Karpas-422 (cell line): Measurements from ENCODE around the gene CCSER1. TPM values are rescaled to one million over a fixed set of nuclear protein-coding genes. Genes with fewer than 3 reads are reported as not detected.
"Not testable (repeated sequence)": the region's sequence is repeated elsewhere in the genome, so short reads cannot be mapped to it uniquely, and the experiment has no call there.

Experiments used
- DNase-seq: peaks from one replicate; pipeline ENCODE4 v3.0.0-alpha.2; 2015
- H2AFZ ChIP-seq: fragments of 200-600 bp; sonication (generic); 2 replicates; pipeline ENCODE4 v1.6.1; 2014; ENCODE audit warnings: antibody characterized with exemption, low read length, mixed read lengths
- H3K27ac ChIP-seq: fragments of 200-600 bp; sonication (generic); 2 replicates; pipeline ENCODE4 v1.5.1; 2014; ENCODE audit warnings: mild to moderate bottlenecking, low read length, moderate library complexity
- H3K27me3 ChIP-seq: fragments of 200-600 bp; sonication (generic); 2 replicates; pipeline ENCODE4 v1.6.1; 2014; ENCODE audit warnings: low read length, mixed read lengths
- H3K36me3 ChIP-seq: fragments of 200-600 bp; sonication (generic); 2 replicates; pipeline ENCODE4 v1.6.1; 2014; ENCODE audit warnings: low read length, mixed read lengths; ENCODE audit not compliant: insufficient read depth
- H3K4me1 ChIP-seq: fragments of 200-600 bp; sonication (generic); 2 replicates; pipeline ENCODE4 v1.6.1; 2014; ENCODE audit warnings: mild to moderate bottlenecking, low read length, mixed read lengths
- H3K4me2 ChIP-seq: fragments of 200-600 bp; sonication (generic); 2 replicates; pipeline ENCODE4 v1.6.1; 2014; ENCODE audit warnings: low read length, low read depth, mild to moderate bottlenecking; ENCODE audit not compliant: poor library complexity, severe bottlenecking
- H3K4me3 ChIP-seq: fragments of 200-600 bp; sonication (generic); 2 replicates; pipeline ENCODE4 v1.5.1; 2014; ENCODE audit warnings: mild to moderate bottlenecking, antibody characterized with exemption, low read length, mixed read lengths
- H3K79me2 ChIP-seq: fragments of 200-600 bp; sonication (generic); 2 replicates; pipeline ENCODE4 v1.6.1; 2014; ENCODE audit warnings: mild to moderate bottlenecking, low read length, mixed read lengths
- H3K9ac ChIP-seq: fragments of 200-600 bp; sonication (generic); 2 replicates; pipeline ENCODE4 v1.6.0; 2014; ENCODE audit warnings: low read length
- H3K9me2 ChIP-seq: fragments of 200-600 bp; sonication (generic), shearing (Covaris generic); replicated peaks from 2 replicates; pipeline ENCODE4 v1.6.0; 2014; ENCODE audit warnings: mild to moderate bottlenecking, low read length, moderate library complexity; ENCODE audit not compliant: insufficient read depth
- H3K9me3 ChIP-seq: fragments of 300-700, 200-600 bp; sonication (generic); 2 replicates; pipeline ENCODE4 v1.6.1; 2014; ENCODE audit warnings: low read length, mixed read lengths
- H4K20me1 ChIP-seq: fragments of 200-600 bp; sonication (generic); 2 replicates; pipeline ENCODE4 v1.6.1; 2014; ENCODE audit warnings: mild to moderate bottlenecking, antibody characterized with exemption, low read length, low read depth; ENCODE audit not compliant: insufficient read depth
- total RNA-seq: library from RNA; depleted of rRNA; stranded (reverse); fragments of >200 nt; shearing (Covaris generic); gene quantifications from 2 replicates; pipeline ENCODE4 v1.2.3, GENCODE V29; 2014; ENCODE audit warnings: low replicate concordance

Gene CCSER1
- total RNA-seq, 1 experiment from 2014 or later: 3.6 TPM

GRCh38 chr4:91319556-91320268 is 1192.5 kb downstream of the CCSER1 start:
- no peak overlapping the region for H3K4me3 ChIP-seq
- H4K20me1 ChIP-seq: no peaks in the 10 kb centered on the region
- H2AFZ ChIP-seq: no peak overlapping the region
- H3K36me3 ChIP-seq: no peaks in the 10 kb centered on the region
- no peak for DNase-seq
- H3K9me2 ChIP-seq: no peaks in the 10 kb centered on the region
- no peak overlapping the region for H3K4me2 ChIP-seq
- no peaks in the 10 kb centered on the region for H3K79me2 ChIP-seq
- H3K9me3 ChIP-seq: peaks cover 20% of the 10 kb centered on the region
- no peak overlapping the region for H3K27ac ChIP-seq
- H3K9ac ChIP-seq: no peak overlapping the region
- no peaks in the 10 kb centered on the region for H3K27me3 ChIP-seq
- no peaks in the 10 kb centered on the region for H3K4me1 ChIP-seq

GRCh38 chr4:91322961-91323360 is 1195.8 kb downstream of the CCSER1 start:
- Histone ChIP-seq H3K79me2 (no peaks in the 10 kb centered on the region), H4K20me1 (no peaks in the 10 kb centered on the region), H2AFZ (no peak overlapping the region), H3K9me3 (peaks cover 20% of the 10 kb centered on the region), H3K9ac (no peak overlapping the region), H3K9me2 (no peaks in the 10 kb centered on the region), H3K36me3 (no peaks in the 10 kb centered on the region), H3K27ac (no peak overlapping the region), H3K4me2 (no peak overlapping the region), H3K27me3 (no peaks in the 10 kb centered on the region), H3K4me3 (no peak overlapping the region), H3K4me1 (no peaks in the 10 kb centered on the region)
- no peak for DNase-seq

DNA sequence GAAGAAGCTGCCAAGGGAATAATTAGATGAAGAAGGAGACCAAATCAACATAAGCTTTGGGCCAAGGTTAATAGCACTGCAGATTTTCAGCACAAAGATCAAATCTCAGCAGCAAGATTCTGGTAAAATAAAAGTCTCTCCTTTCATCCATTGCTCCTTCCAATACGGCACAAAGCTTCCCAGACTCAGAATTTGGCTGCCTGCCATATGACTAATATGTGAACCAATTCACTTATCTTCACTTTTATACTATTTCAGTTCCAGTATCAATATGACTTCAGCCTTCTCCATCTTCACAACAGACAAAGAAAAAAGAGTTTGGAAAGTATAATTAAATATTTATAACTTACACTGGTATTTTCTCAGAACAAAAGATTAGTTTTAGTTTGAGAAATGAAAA is 1198.3 kb downstream of the CCSER1 start:
- Histone ChIP-seq H3K27ac (no peak overlapping the region), H3K27me3 (no peaks in the 10 kb centered on the region), H3K4me2 (no peak overlapping the region), H3K9me3 (peaks cover 17% of the 10 kb centered on the region), H3K4me1 (no peaks in the 10 kb centered on the region), H4K20me1 (no peaks in the 10 kb centered on the region), H3K4me3 (no peak overlapping the region), H3K79me2 (no peaks in the 10 kb centered on the region), H3K9ac (no peak overlapping the region), H3K36me3 (no peaks in the 10 kb centered on the region), H2AFZ (no peak overlapping the region), H3K9me2 (no peaks in the 10 kb centered on the region)
- DNase-seq: no peak

DNA sequence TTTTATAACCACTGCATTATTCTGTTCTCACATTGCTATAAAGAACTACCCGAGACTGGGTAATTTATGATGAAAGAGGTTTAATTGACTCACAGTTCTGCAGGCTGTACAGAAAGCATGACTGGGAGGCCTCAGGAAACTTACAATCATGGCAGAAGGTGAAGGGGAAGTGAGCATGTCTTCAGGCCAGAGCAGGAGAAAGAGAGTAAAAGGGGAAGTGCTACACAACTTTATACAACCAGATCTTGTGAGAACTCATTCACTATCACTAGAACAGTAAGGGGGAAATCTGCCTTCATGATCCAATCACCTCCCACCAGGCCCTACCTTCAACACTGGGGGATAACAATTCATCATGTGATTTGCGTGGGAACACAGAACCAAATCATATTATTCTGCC is 1199.0 kb downstream of the CCSER1 start:
- H3K79me2 ChIP-seq, H3K9ac ChIP-seq, H3K27ac ChIP-seq, H3K27me3 ChIP-seq, H4K20me1 ChIP-seq, H3K4me1 ChIP-seq, H3K4me3 ChIP-seq, H3K4me2 ChIP-seq, DNase-seq, H3K9me2 ChIP-seq, H3K36me3 ChIP-seq, H2AFZ ChIP-seq: not testable (repeated sequence)
- H3K9me3 ChIP-seq: peaks cover 16% of the 10 kb centered on the region

DNA sequence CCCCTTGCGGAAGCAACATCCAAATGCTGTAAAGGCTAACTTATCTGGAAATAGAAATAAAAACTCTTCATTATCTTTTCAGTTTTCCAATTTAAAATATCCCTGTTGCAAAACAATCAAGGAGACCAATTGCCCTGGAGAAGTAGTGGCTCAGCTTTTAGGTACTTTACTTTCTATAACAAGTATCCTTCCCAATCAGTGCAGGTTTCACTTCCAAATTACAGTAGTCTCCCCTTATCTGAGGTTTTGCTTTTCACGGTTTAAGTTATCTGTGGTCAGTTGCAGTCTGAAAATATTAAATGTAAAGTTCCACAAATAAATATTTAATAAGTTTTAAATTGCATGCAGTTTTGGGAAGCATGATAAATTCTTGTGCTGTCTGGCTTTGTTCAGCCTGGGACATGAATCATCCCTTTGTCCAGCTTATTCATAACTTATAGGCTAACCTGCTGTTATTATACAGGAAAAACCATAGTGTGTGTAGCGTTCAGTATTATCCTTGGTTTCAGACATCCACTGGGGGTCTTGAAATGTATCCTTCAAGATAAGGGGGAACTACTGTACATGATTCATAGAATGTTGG is 1203.5 kb downstream of the CCSER1 start:
- H3K4me1 ChIP-seq: no peaks in the 10 kb centered on the region

GRCh38 chr4:91340822-91341221 is 1213.6 kb downstream of the CCSER1 start:
- peaks cover 20% of the 10 kb centered on the region for H3K9me3 ChIP-seq
- no peak for DNase-seq
- H4K20me1 ChIP-seq: no peaks in the 10 kb centered on the region
- H3K36me3 ChIP-seq: no peaks in the 10 kb centered on the region
- no peaks in the 10 kb centered on the region for H3K27me3 ChIP-seq
- no peaks in the 10 kb centered on the region for H3K9me2 ChIP-seq
- H2AFZ ChIP-seq: no peak overlapping the region
- H3K9ac ChIP-seq: no peak overlapping the region
- no peaks in the 10 kb centered on the region for H3K4me1 ChIP-seq
- H3K27ac ChIP-seq: no peak overlapping the region
- no peaks in the 10 kb centered on the region for H3K79me2 ChIP-seq
- no peak overlapping the region for H3K4me3 ChIP-seq
- H3K4me2 ChIP-seq: no peak overlapping the region

More for the DNA sequence above, 1203.5 kb downstream of the CCSER1 start:
- no peaks in the 10 kb centered on the region for H3K79me2 ChIP-seq
- no peaks in the 10 kb centered on the region for H3K27me3 ChIP-seq
- H3K9me3 ChIP-seq: peaks cover 22% of the 10 kb centered on the region
- no peak overlapping the region for H2AFZ ChIP-seq
- H3K4me2 ChIP-seq: no peak overlapping the region
- H3K36me3 ChIP-seq: no peaks in the 10 kb centered on the region
- no peaks in the 10 kb centered on the region for H4K20me1 ChIP-seq
- DNase-seq: no peak
- H3K9ac ChIP-seq: no peak overlapping the region
- H3K9me2 ChIP-seq: no peaks in the 10 kb centered on the region
- H3K27ac ChIP-seq: no peak overlapping the region
- H3K4me3 ChIP-seq: no peak overlapping the region

GRCh38 chr4:91345632-91346031 is 1218.4 kb downstream of the CCSER1 start:
- Histone ChIP-seq H3K4me2 (no peak overlapping the region), H4K20me1 (no peaks in the 10 kb centered on the region), H2AFZ (no peak overlapping the region)

DNA sequence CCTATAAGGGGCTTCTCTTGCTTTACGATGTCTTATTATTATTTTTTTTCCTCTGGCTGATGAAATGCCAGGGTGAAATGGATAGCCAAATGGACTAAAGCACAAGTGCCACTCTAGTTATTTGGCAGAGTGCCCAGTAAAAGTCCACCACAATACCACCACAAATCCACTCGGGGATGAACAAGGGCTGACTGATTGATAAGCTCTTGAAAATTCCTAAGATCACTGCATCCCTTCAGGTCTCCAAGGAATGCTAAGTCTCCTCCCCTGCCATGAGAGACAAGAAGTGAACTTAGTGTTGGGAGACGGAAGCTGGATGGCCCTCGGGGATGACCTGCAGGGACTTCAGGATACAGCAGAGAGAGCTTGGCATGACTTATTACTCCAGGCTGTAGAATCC is 1229.3 kb downstream of the CCSER1 start:
- not testable (repeated sequence) for H3K27me3 ChIP-seq, H3K79me2 ChIP-seq, H3K9me2 ChIP-seq, H2AFZ ChIP-seq, H3K9me3 ChIP-seq, DNase-seq, H3K27ac ChIP-seq, H3K4me2 ChIP-seq, H4K20me1 ChIP-seq, H3K4me1 ChIP-seq, H3K36me3 ChIP-seq, H3K4me3 ChIP-seq, H3K9ac ChIP-seq

More at GRCh38 chr4:91345632-91346031, 1218.4 kb downstream of the CCSER1 start:
- H3K27ac ChIP-seq: no peak overlapping the region
- H3K36me3 ChIP-seq: no peaks in the 10 kb centered on the region
- H3K4me3 ChIP-seq: no peak overlapping the region
- peaks cover 14% of the 10 kb centered on the region for H3K9me3 ChIP-seq
- no peaks in the 10 kb centered on the region for H3K79me2 ChIP-seq
- no peak overlapping the region for H3K9ac ChIP-seq
- no peak for DNase-seq
- no peaks in the 10 kb centered on the region for H3K9me2 ChIP-seq
- H3K4me1 ChIP-seq: no peaks in the 10 kb centered on the region
- H3K27me3 ChIP-seq: no peaks in the 10 kb centered on the region
